ENCODE data around the gene ZBTB48.

The ZBTB48 gene

GRCh38 chr1:6627031-6627430 is 47.2 kb downstream of the ZBTB48 start:
- H3K4me3 ChIP-seq (ENCODE audit: low read depth, low read length) = no peak overlapping the region
- DNase-seq (ENCODE audit: low read depth) = no peak
- no peak for TF ChIP-seq CTCF (IDR thresholded peaks at IDR 0.05; ENCODE audit: low read depth, low read length, missing control alignments)
- in situ Hi-C loops (cut with HindIII; ENCODE audit: low sequenced_read_pairs) = no loop called here

- DNase-seq (ENCODE audit: low read depth) = no peak
- in situ Hi-C loops (cut with HindIII; ENCODE audit: low sequenced_read_pairs) = no loop called here
- H3K4me3 ChIP-seq (ENCODE audit: low read depth, low read length) = no peak overlapping the region
- TF ChIP-seq CTCF (IDR thresholded peaks at IDR 0.05; ENCODE audit: low read depth, low read length, missing control alignments) = no peak
Observed at GRCh38 chr1:6627841-6628545, 48.2 kb downstream of the ZBTB48 start.

GRCh38 chr1:6628971-6629479 is 49.2 kb downstream of the ZBTB48 start:
- no peak for DNase-seq (ENCODE audit: low read depth)
- in situ Hi-C loops (cut with HindIII; ENCODE audit: low sequenced_read_pairs) = no loop called here
- no peak overlapping the region for H3K4me3 ChIP-seq (ENCODE audit: low read depth, low read length)
- TF ChIP-seq CTCF (IDR thresholded peaks at IDR 0.05; ENCODE audit: low read depth, low read length, missing control alignments) = no peak

- no peak for TF ChIP-seq CTCF (IDR thresholded peaks at IDR 0.05; ENCODE audit: low read depth, low read length, missing control alignments)
- in situ Hi-C loops (cut with HindIII; ENCODE audit: low sequenced_read_pairs) = no loop called here
- no peak overlapping the region for H3K4me3 ChIP-seq (ENCODE audit: low read depth, low read length)
- no peak for DNase-seq (ENCODE audit: low read depth)
Observed at GRCh38 chr1:6630027-6630426, 50.2 kb downstream of the ZBTB48 start.

GRCh38 chr1:6631058-6631457 is 51.3 kb downstream of the ZBTB48 start:
- no peak for TF ChIP-seq CTCF (IDR thresholded peaks at IDR 0.05; ENCODE audit: low read depth, low read length, missing control alignments)
- in situ Hi-C loops (cut with HindIII; ENCODE audit: low sequenced_read_pairs) = no loop called here
- DNase-seq (ENCODE audit: low read depth) = no peak
- no peak overlapping the region for H3K4me3 ChIP-seq (ENCODE audit: low read depth, low read length)

GRCh38 chr1:6632588-6633514 is 53.1 kb downstream of the ZBTB48 start:
- no peak for TF ChIP-seq CTCF (IDR thresholded peaks at IDR 0.05; ENCODE audit: low read depth, low read length, missing control alignments)

More at GRCh38 chr1:6632588-6633514, 53.1 kb downstream of the ZBTB48 start:
- no peak for DNase-seq (ENCODE audit: low read depth)
- in situ Hi-C loops (cut with HindIII; ENCODE audit: low sequenced_read_pairs) = no loop called here
- H3K4me3 ChIP-seq (ENCODE audit: low read depth, low read length) = no peak overlapping the region
